Stimulated activated CD4-positive, alpha-beta T cell treated with anti-CD3 and anti-CD28 coated beads, Interleukin-1b, Interleukin-23, amount 100 ng/mL, for 1 hour (primary cell): ENCODE data around the gene GDPGP1.
A peak's percentile ranks its signal among the peaks of the same experiment; 100 is the strongest.

Source experiments
- DNase-seq, 2 donors: peaks; one replicate each; pipeline ENCODE4 v3.0.0-alpha.2; 2020; ENCODE audit warnings: low read depth in 2 of 2

GDPGP1 gene

GRCh38 chr15:90205050-90205848, 28.8 kb upstream of the GDPGP1 start:
- no peak for DNase-seq

DNA sequence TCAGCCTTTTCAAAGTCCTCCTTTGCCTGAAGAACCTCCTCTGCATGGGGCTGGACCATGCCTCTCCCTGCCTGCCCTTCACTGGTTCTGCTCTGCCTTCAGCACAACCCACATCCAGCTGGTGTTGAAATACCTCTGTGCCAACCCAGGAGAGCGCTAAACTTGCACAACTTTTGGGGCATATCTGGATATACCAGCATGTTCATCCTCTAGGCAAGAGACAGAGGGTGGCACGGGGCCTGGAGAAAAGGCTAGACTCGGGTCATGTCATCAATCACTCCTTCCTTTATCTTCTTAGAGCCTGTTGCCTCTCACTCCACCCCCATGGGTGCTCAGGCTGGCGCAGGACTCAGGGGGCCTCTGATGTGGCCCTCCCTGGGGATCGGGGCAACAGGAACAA, 28.1 kb upstream of the GDPGP1 start:
- DNase-seq: no peak

DNA sequence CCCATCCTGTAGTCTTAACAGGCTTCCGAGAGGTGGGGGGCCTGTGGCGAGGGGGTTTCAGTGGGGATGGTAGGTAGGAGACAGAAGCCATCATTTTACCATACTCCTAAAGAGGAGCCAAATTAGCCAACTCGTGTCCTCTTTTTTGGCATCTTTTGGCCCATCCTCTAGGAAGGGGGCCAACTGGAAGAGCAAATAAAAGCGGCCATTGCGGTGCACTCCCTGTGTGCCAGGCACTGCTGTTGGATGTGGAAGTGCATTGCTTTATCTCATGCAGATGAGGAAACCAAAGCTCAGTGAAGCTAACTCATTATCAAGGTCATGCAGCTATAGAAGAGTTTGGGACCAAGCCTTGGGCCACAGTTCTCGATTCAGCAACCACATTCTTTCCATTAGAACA, 26.8 kb upstream of the GDPGP1 start:
- no peak for DNase-seq

- DNase-seq: no peak
Measured at GRCh38 chr15:90208356-90208755, 25.7 kb upstream of the GDPGP1 start.

DNA sequence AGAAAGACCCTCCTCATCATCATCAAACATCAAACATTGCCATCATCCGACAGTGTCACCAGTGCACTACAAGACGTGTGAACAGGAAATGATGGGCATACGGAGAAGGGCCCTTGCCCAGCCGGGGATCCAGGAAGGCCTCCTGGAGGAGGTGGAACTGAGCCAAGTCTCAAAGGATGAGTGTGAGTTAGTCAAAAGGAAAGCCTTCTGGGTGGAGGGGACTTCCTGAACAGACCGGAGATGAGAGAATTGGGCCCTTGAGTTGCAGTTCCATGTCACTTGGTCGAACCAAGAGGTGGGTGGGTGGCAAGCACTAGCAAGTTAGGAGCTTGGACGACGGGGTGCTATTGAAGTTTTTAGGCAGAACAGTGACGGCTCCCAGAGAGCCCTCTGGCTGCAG, 24.4 kb upstream of the GDPGP1 start:
- DNase-seq: no peak

DNA sequence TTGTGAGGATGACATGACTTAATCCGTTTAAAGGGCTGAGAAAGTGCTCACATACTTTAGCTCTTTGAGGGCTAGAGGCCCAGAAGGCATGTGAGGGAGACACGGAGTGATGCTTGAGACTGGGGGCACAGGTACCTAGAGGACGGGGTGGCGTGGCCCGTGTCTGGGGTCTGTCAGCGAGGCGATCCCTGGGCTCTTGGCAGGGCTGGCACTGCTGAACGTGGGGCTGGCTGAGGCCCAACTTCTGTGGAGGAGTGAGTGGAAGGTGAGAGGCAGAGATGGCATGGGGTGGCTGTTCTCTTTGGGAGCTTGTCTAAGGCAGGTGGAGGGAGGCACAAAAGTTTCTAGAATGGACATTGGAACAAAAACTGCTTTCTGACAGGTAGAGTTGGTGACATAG, 23.4 kb upstream of the GDPGP1 start:
- no peak for DNase-seq

DNA sequence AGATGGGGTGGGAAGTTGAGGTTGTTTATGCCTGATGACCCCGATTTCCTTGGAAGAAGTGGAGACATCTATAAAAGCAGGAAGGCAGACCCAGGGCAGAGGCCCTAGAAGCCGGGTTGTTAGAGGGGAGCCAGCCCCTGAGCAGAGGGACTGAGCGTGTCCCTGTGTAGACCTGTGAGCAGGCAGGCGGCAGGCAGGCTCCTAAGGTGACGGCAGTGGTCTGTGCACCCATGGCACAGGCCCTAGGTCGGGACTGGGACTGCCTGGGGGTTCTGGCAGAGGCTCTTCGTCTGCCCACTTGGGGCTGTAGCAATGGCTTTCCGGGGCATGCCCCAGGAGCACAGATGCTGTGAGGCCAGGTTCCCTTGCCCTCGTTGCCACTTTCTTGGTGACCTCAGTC, 23.0 kb upstream of the GDPGP1 start:
- no peak for DNase-seq

DNA sequence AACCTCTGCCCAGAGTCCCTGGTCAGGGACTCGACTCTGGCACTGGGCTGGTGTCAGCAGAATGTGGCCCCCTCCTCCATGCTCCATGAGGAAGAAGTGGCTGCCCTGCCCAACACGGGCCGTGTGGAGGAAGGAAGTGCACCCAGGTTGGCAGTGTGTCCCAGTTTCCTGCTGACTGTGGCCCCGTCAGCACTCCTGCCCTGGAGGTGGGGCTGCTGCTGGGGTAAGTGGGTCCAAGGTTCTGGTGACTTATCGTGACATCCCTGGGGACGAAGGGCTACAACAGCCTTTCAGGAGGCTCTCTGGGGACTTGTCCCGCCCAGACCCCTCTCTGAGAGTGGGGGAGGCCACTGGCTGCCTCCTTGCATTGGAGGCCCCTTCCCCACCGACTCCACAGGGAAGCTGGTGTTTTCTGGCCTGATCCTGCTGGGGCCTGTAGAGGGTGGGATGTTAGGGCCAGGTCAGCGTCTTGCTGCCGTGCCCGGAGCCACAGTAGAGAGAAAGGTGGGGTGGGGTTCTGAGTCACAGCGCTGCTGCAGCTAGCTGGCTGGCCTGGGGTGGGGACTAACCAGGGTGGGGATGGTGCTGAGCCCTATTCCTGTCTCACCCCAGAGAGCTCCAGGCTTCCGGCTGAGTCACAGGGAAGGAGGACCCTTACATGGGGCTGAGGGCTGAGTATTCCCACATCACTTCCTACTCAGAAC, 22.4 kb upstream of the GDPGP1 start:
- no peak for DNase-seq

DNA sequence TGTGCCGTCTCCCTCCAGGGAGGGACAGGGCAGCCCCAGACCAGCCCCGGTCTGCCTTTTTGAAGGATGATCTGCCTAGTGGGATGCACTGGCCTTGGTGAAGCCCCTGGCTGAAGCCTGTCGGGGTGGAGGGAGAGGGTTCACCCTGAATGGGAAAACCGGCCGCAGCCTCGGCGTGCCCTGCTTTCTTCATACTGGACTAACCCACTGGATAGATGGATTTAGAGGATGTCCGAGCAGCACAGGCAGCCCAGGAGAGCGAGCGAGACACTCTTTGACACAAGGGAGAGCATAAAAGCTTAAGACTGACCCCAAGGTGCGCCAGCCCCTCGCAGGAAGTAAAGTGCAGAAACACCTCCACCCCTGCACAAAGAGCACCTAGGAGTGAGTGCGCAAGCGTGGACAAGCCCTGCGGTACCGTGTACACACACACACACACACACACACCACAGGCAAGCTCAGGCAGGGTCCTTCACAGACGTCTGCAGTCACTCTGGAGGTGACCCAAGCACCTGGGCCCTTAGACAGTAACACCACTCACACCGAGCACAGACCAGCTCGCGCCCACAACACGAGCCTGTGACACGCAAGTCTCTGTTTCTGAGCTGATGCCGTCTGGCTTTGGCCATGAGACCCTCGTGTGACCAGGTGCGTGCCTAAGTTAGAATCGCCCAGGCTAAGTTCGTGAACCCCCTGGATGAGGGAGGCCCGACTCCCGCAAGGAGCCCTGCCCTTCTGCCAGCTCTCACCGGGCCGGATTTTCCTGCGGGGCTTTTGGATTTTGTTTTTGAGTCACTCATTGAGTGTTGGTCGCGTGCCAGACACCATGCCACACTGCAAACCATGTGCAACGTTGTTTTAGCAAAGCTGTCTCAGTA, 21.5 kb upstream of the GDPGP1 start:
- no peak for DNase-seq

DNA sequence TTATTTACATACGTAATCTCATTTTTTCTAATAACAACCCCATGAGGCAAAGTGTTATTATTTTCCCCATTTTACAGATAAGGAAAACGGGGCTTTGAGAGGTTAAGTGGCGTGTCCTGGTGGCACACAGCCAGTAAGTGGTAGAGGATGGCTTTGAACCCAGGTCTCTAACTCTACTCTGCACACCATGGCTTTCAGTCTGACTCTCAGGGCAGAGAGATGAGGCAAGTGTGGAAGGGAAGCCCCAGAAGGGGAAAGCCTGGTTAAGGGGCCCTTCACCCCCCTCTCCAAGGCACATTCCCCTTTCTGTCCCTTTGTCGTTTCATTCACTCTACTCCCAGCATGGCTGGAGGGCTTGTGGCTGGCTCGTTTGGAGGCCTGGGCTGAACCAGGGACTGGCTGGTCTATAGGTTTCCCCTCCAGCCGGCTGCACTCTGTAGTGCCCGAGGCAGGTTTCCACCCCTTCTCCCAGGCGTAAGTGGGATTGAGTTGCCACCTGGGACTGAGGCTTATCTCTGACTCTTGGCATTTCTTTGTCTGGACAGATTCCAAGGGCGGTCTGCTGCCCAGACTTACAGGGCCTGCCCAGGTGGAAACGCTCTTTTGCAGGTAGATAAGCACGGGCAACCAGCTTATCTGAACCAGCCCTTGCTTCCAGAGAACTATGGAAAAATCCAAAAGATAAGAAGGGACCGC, 20.7 kb upstream of the GDPGP1 start:
- no peak for DNase-seq

- no peak for DNase-seq
Measured at GRCh38 chr15:90213818-90214204, 20.2 kb upstream of the GDPGP1 start.

- no peak for DNase-seq
Measured at GRCh38 chr15:90214553-90215196, 19.3 kb upstream of the GDPGP1 start.

DNA sequence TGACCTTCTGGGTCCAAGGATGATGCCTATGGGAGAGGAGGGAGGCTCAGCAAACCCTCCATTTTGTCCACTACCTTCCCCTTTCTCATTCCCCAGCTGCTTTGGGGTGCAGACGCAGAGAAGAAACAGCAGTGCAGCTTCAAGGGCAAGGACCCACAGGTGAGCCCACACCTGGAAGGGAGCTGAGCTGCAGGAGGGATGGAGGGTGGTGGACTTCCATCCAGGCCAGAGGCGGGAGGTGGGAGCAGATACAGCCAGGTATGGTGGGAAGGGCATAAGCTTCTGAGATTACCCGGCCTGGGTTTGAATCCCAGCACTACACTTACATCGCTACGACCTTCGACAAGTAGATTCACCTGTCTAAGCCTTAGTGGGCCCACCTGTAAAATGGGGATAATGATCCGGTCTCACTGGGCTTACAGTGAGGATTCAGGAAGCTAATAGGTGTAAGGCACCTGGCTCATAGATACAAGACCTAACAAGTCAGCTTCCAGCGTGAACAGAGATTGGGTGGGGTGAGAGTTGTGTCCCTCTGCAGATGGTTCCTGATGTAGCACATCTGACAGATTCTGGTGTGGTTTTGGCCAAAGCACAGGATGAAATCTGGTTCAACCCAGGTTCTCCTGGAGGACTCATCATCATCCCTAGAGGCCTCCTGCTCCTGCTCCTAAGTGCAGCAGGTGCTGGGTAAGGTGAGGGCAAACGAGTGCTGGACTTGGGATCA, 16.2 kb upstream of the GDPGP1 start:
- no peak for DNase-seq

DNA sequence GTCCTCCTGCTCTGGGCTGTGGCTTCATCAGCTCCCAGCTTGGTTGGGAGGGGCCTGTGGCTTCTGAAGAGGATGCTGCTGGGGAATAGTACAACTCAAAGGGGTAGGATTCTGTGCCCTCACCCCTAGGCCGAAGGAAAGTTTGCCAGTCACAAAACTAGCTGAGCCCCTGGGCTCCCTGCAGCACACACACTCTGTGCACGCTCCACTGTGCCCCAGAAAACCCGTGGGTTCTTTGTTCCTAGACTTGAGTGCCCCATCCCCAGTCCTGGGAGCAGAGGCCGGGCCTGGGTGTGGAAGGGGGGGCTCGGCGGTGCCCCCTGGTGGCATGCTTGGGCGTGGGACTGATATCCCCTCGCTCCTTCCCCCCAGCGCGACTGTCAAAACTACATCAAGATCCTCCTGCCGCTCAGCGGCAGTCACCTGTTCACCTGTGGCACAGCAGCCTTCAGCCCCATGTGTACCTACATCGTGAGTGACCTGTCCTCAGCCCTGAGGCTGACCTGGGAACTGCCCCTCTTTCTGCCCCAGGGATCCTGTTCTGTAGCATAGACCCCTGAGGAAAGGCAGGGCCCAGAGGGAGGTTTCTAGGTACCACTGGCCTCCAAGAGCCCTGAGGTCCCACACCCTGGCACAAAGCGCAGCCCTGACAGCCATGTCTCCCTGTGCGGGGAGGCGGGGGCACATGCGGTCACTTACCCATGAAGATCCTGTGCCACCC, 14.4 kb upstream of the GDPGP1 start:
- peak; percentile 22 to 50 for DNase-seq

- no peak for DNase-seq
Measured at GRCh38 chr15:90221246-90221900, 12.6 kb upstream of the GDPGP1 start.

- DNase-seq: no peak
Measured at GRCh38 chr15:90222547-90222946, 11.5 kb upstream of the GDPGP1 start.

DNA sequence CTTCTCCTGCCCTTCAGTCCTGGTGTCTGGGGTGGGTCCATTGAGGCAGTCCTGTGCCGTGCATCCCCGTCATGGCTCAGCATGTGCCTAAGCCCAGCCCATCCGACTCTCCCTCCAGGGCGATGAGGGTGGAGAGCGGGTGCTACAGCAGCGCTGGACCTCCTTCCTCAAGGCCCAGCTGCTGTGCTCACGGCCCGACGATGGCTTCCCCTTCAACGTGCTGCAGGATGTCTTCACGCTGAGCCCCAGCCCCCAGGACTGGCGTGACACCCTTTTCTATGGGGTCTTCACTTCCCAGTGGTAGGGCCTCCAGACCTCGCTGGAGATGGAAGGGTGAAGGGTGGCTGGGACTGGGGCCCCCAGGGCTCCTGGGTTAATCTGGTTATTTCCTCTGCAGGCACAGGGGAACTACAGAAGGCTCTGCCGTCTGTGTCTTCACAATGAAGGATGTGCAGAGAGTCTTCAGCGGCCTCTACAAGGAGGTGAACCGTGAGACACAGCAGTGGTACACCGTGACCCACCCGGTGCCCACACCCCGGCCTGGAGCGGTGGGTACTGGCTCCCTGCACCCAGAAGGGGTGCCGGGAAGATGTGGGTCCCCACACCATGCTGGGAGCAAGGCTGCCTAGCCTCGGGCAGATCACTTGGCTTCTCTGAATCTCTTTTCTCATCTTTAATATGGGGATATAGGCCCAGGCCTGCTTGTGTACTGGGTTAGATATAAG, 10.4 kb upstream of the GDPGP1 start:
- DNase-seq: no peak

GRCh38 chr15:90225047-90225446, 9.0 kb upstream of the GDPGP1 start:
- DNase-seq: no peak
